GM18508 (cell line): ENCODE data around the gene NEIL3.

Source experiments
- ATAC-seq: cut with Tn5 transposase; IDR thresholded peaks from one replicate; pipeline ENCODE4 v1.9.1; 2021; ENCODE audit warnings: moderate number of reproducible peaks; ENCODE audit not compliant: insufficient read depth, unreplicated experiment

Gene NEIL3

DNA sequence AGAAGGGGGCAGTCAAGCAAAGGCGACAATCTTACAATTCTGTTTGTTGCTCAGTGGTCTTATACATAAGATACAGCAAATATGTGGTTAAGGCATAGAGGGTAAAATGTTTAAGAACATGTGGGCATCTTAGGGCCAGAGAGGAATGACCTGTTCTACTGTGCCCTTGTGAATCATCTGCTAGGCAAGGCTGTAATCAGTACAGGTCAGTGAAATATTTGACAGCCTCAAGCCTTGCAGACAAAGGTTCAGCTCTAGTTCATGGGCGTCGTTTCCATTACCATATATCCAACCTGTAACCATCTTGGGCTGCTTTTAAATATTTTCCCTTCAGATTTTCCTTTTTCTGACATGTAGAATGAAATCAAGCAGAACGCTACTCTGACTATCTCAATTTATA lies 95.3 kb downstream of the NEIL3 start:
- no peak for ATAC-seq

- ATAC-seq, result no peak
Measured at GRCh38 chr4:177405508-177405907, 95.8 kb downstream of the NEIL3 start.

GRCh38 chr4:177408023-177408422 lies 98.3 kb downstream of the NEIL3 start:
- no peak for ATAC-seq

- ATAC-seq, result no peak
Measured at GRCh38 chr4:177410566-177410965, 100.9 kb downstream of the NEIL3 start.

GRCh38 chr4:177411996-177412395 lies 102.3 kb downstream of the NEIL3 start:
- no peak for ATAC-seq
